ENCODE measurements around the gene IL17C.

Gene IL17C

DNA sequence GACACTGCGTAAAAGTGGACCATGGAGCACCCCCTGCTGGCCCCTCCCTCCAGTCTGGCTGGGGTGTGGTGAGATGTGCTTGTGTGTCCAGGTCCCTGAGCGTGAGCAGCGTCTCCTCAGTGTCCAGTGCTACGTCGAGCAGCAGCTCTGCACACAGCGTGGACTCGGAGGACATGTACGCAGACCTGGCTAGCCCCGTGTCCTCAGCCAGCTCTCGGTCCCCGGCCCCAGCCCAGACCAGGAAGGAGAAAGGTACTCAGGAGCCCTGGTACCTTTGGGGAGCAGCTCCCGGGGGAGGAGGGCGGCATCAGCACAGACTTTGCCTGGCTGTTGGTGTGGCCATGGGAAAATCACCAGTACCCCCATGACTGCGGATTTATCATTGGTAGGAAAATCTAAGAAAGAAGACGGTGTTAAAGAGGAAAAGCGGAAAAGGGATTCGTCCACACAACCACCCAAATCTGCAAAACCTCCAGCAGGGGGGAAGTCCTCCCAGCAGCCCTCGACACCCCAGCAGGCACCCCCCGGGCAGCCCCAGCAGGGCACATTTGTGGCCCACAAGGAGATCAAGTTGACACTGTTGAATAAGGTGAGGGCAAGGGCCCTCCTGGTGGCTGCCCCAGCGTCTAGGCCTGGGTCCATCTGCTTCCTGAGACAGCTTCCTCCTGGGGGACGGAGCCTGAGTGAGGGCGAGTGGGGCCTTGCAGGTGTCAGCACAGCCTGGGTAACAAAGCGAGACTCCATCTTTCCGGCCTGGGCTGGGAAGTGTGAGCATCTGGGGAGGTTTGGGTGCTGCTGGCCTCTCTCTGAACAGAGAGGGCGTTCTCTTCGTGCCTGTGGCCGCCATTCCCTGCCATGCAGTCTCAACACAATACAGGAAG is 10.6 kb upstream of the IL17C start:
- in situ Hi-C loops (cut with HindIII; ENCODE audit: low sequenced_read_pairs), result no loop called here

- in situ Hi-C loops (cut with HindIII; ENCODE audit: low sequenced_read_pairs), result no loop called here
Measured at GRCh38 chr16:88628512-88628974, 9.8 kb upstream of the IL17C start.

- in situ Hi-C loops (cut with HindIII; ENCODE audit: low sequenced_read_pairs), result no loop called here
Measured at GRCh38 chr16:88629835-88630234, 8.5 kb upstream of the IL17C start.

DNA sequence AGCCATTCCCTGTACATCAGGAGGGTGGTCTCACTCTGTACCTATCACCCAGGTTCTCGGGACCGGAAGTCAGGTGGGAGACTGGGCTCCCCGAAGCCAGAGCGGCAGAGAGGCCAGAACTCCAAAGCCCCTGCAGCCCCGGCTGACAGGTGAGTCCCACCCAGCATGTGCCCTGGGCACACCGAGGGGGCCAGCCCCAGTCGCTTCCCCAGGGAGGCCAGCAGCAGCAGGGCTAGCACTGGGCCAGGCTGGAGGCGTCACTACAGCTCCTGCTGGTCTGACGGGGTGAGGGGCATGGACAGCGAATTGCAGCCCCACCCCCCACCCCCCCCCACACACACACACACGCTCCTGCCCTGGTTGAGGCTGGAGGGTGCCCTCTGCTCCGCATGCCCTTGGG is 7.9 kb upstream of the IL17C start:
- in situ Hi-C loops (cut with HindIII; ENCODE audit: low sequenced_read_pairs), result no loop called here

DNA sequence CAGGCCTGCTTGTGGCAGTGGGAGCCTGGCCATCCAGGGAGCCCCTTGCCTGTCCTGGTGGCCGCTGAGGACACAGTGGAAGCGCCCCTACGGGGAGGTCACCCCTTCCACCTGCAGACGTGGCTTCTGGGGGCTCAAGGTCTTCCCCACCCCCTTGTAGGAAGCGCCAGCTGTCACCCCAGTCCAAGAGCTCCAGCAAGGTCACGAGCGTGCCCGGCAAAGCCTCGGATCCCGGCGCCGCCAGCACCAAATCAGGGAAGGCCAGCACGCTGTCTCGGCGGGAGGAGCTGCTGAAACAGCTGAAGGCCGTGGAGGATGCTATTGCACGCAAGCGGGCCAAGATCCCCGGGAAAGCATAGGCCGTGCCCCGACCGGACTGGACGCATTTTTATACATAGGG is 7.4 kb upstream of the IL17C start:
- in situ Hi-C loops (cut with HindIII; ENCODE audit: low sequenced_read_pairs), result no loop called here

DNA sequence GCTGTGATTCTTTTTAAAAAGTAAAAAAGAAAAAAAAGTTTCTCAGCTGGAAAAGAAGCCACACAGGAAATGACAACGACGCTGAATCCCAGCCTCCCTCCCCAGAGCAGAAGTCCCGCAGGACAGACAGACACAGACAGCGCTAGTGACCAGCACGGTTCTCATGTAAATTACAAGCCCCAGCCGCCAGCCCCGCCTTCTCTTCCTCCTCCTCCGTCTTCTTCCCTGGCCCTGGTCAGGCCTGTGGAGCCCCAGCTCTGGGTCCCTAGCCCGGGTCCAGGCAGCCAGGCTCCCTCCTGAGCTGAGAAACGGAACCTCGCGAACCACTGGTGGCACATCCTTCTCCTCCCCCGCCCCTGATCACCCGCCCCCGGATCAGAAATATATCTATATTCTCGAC is 7.0 kb upstream of the IL17C start:
- in situ Hi-C loops (cut with HindIII; ENCODE audit: low sequenced_read_pairs), result no loop called here

DNA sequence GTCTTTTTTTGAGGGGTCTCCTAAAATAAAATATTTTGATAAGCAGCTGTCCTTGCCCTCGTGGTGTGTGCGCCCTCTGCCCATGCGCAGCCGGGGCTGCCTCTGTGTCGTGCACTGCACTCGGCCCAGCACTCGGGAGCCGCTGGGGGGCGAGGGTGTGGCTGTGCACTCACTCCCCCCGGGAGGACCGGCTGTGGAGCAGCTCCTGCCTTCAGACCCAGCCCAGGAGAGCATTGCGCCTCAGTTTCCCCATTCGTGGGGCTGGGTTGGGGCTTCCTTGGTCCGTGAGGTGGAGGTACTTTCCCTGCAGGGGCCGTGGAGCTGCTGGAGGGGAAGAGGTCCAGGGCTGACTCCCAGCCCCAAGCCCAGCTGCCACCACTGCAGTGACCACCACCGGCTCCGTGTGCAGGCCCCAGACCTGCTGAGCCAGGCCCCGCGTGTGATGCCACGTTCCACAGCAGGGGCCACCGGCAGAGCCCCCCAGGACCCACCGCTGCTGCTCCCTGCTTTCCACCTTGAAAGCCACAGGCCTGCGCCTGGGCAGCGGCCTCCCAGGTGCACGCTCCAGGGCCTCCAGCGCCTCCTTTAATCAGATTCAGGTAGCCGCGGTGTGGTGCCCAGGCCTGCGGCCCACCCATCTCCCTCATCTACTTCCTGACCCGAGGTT is 6.3 kb upstream of the IL17C start:
- in situ Hi-C loops (cut with HindIII; ENCODE audit: low sequenced_read_pairs), result no loop called here

DNA sequence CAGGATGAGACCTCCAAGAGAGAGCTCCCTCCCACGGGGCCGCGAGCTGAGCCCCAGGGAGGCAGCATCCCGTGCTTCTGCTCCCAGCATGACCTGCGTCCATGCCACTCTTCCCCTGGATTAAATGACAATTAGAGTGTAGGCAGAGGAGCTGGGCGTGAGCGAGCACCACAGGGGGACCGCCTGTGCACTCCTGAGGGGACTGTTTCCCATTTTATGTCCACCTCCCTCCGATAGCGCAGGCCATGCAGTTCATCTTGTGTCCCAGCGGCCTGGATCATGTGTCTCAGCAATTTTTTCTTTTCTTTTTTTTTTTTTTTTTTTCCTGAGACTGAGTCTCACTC is 5.8 kb upstream of the IL17C start:
- in situ Hi-C loops (cut with HindIII; ENCODE audit: low sequenced_read_pairs), result no loop called here

- in situ Hi-C loops (cut with HindIII; ENCODE audit: low sequenced_read_pairs), result no loop called here
Measured at GRCh38 chr16:88633684-88634140, 4.7 kb upstream of the IL17C start.

DNA sequence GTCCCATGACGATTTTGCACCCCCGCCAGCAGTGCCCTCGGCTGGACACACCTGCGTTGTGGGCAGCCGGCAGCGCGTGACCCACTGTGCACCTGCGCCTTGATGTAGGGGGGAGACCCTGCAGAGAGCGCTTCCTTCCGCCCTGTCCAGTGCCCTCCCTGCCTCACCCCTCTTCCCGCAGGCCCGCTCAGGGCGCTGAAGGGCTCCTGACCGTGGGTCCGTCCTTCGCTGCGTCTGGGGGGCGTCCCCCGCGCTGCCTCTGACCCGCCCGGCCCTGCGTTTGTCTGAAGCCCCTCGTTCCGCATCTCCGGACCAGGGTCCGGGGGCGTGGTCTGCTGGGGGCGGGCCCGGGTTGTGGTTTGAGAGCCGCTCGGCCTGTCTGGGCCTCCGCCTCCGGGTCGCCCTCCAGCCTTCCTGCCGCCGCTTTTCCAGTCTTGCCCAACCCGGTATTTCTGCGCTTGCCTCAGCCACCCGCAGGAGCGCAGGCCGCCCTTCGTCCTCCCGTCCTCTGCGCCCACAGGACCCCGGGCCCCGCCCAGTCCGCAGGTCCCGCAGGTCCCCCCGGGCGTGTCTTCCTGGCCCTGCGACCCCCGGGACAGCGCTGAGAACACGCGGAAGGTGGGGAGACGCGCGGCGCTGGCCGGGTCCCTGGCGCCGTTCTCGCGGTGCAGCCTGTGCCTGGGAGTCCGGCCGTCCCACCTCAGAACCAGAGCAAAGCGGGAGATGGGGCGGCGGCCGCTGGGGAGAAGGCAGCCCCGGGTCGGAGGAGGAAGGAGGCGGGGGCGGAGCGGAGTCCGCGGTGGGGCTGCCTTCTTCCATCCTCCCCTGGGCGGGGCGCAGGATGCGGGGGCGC is 4.0 kb upstream of the IL17C start:
- in situ Hi-C loops (cut with HindIII; ENCODE audit: low sequenced_read_pairs), result no loop called here

- in situ Hi-C loops (cut with HindIII; ENCODE audit: low sequenced_read_pairs), result no loop called here
Measured at GRCh38 chr16:88634994-88635670, 3.2 kb upstream of the IL17C start.

DNA sequence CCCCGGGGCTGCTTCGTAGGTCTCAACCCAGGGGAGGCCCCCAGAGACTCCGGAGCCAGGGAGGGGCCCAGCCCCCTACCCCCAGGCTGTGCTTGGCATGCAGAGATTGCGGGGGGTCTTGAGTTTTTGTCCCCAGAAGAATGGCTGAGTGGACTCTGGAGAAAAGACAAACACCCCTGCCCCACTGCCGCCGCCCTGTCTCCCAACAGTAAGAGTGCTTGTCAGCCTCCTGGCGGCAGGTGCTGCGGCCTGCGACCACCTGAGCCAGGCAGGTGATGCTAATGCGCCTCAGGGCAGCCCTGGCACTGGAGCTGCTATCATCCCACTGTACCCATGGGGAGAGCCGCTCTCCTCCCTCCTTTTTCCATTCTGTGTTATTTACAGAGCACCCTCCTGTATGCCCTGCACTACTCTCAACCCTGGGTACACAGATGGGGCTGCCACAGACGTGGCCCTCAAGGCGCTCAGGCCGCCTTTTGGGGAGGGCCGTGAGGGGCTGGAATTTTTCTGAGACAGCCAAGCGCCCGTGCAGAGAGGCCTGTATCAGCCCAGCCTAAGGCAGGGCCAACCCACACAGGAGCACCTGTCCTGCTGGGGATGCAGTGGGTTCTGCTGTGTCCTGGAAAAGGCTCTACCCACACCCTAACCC is 2.6 kb upstream of the IL17C start:
- in situ Hi-C loops (cut with HindIII; ENCODE audit: low sequenced_read_pairs), result no loop called here

DNA sequence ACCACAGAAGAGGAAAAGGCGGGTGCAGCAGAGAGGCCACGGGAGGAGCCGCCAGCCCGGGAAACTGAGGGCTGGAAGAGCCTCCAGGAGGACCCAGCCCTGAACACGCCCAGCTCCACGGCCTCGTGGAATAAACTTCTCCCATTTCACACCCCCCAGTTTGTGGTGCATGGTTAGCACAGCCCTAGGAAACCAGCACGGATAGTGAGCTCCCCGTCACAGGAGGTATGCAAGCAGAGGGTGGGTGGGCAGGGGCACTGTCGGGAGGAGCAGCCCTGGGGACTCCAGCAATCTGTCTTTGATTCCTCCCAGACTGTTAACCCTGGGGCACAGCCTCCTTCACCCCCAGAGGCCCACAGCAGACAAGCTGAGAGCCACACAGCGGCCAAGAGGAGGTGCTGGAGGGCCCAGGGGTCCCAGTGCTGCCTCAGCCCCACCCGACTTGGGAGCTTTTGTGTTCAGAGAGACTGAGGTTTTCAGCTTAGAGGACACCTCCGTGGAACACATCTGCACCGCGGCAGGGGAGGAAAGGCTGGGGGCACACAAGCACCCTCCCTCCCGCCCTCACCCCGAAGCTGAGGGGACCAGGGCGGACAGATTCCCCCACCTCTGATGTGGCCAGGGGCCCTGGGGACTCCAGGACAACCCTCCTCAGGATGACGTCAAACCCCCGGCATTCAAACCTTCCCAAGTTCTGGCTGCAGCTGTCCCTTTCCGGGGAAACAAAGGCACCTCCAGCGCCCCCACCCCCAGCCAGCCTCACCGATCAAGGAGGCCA is 1.7 kb upstream of the IL17C start:
- in situ Hi-C loops (cut with HindIII; ENCODE audit: low sequenced_read_pairs), result no loop called here

DNA sequence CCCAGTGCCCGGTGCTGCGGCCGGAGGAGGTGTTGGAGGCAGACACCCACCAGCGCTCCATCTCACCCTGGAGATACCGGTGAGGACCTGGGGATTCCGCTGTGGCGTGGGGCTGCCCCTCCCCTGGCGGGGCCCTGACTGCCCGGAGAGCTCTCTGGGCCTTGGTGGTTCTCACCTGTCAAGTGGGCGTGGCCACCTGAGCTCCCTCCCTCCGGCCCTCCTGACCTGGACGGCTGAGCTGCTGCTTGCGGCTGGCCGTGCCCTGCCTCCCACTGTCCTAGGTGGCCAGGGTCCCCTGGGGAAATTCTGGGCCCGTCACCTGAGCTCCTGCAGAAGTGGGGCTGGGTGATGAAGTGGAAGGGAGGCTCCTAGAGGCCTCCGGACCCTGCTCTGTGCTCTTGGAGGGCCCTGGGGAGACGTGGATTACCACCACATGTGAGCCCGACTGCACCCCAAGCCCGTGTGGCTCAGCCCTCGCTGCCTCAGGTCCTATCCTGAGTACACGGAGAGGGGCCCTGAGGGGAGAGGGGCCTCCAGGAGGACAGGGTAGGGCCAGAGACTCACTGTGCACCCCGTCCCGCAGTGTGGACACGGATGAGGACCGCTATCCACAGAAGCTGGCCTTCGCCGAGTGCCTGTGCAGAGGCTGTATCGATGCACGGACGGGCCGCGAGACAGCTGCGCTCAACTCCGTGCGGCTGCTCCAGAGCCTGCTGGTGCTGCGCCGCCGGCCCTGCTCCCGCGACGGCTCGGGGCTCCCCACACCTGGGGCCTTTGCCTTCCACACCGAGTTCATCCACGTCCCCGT is 1.1 kb downstream of the IL17C start:
- in situ Hi-C loops (cut with HindIII; ENCODE audit: low sequenced_read_pairs), result no loop called here

GRCh38 chr16:88640039-88640495 is 1.7 kb downstream of the IL17C start:
- in situ Hi-C loops (cut with HindIII; ENCODE audit: low sequenced_read_pairs), result no loop called here

DNA sequence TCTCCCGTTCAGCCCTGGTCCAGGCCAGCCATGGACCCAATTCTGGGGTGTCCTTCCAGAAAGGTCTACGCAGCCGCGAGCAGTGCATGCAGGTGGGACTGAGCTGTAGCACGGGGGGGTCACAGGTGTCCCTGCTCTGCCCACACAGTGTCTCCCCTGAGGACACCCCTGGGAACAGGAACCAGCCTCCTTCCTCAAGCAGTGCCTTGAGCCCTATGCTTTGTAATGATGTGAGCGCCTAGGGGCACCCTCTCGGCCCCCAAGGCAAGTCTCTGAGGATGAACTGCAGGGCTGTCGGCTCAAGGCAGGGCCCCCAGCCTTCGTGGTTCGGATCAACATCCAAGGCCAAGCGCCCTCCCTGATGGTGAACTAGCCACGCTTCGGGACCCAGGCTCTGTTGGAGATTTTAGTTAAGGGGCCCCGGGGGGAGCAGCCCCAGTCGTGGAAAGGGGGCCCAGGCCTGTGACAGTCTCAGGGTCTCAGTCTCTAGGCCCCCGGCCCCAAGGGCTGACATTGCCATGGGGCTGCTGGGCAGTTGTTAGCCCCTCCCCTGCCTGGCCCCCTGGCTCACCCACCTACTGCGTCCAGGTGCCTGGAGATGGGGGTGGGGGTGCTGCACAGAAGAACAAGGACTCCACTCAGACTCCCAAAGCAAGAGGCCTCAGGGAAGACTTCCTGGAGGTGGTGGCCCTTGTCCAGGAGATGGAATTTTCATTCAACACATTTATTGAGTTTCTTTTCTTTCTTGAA is 2.3 kb downstream of the IL17C start:
- in situ Hi-C loops (cut with HindIII; ENCODE audit: low sequenced_read_pairs), result no loop called here

DNA sequence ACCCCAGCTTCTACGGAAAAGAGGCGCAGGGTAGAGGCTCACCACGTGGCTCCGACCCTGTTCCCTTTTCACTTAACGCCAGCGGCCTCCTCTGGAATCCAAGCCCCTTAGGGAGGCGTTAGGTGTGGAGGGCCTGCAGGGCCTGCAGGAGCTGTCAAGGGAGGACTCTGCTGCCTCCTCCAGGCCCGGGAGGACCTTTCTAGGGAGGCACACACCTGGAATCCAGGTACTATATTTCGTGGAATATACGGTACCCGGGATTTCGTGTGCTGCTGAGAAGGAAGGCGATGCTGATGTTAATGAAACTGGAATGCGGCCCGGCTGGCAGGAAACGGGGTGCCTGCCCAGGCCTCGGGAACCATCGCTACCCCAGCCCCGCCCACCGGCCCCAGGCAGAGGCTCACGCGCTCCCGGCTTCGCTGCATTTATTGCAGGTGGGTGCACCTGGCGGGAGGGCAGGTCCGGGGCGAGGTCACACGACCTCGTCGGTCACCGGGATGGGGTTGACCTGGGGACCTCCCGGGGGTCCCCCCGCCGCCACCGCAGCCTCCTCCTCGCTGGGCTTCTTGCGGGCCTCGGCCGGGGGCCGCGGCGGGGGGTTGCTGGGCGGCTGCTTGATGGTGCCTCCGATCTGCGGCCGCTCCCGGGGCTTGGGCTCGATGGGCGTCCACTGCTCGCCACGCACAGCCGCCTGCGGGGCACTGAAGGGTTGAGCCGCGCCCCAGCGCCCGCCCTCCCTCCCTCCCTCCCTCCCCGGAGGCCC is 4.7 kb downstream of the IL17C start:
- in situ Hi-C loops (cut with HindIII; ENCODE audit: low sequenced_read_pairs), result no loop called here
